RWPE2 (cell line): ENCODE measurements around the gene RBMX.
"Not testable (repeated sequence)": the region's sequence is repeated elsewhere in the genome, so short reads cannot be mapped to it uniquely, and the experiment has no call there.

Source experiments
- ATAC-seq: fragments of 200-7000 bp; cut with Tn5 transposase; 3 replicates; pipeline ENCODE4 v1.9.1; 2021; ENCODE audit warnings: low read depth
- DNase-seq: peaks from one replicate; pipeline ENCODE4 v3.0.0-alpha.2; 2020; ENCODE audit warnings: low spot score
- H3K27ac ChIP-seq: fragments of 450-650 bp; 2 replicates; pipeline ENCODE4 v1.5.1; 2017; ENCODE audit warnings: mild to moderate bottlenecking; ENCODE audit not compliant: poor library complexity, severe bottlenecking
- H3K27me3 ChIP-seq: fragments of 250-450 bp; sonication (Bioruptor Pico); 2 replicates; pipeline ENCODE4 v1.5.1; 2021; ENCODE audit warnings: mild to moderate bottlenecking, moderate library complexity; ENCODE audit not compliant: insufficient read depth, poor library complexity, severe bottlenecking
- H3K36me3 ChIP-seq: fragments of 250-450 bp; sonication (Bioruptor Pico); 2 replicates; pipeline ENCODE4 v1.5.1; 2020; ENCODE audit warnings: low read depth, mild to moderate bottlenecking, moderate library complexity
- H3K4me1 ChIP-seq: fragments of 250-450 bp; sonication (Bioruptor Pico); 2 replicates; pipeline ENCODE4 v1.5.1; 2021; ENCODE audit warnings: mild to moderate bottlenecking, moderate library complexity; ENCODE audit not compliant: insufficient read depth, poor library complexity, severe bottlenecking
- H3K4me3 ChIP-seq: fragments of 250-450 bp; sonication (Bioruptor Pico); 2 replicates; pipeline ENCODE4 v1.5.1; 2021; ENCODE audit warnings: mild to moderate bottlenecking, moderate library complexity; ENCODE audit not compliant: severe bottlenecking
- H3K9me3 ChIP-seq: fragments of 250-450 bp; sonication (Bioruptor Pico); 2 replicates; pipeline ENCODE4 v1.5.1; 2021; ENCODE audit warnings: mild to moderate bottlenecking, moderate library complexity; ENCODE audit not compliant: severe bottlenecking
- TF ChIP-seq, protein P1 (sequence below): fragments of 450-650 bp; IDR thresholded peaks from one replicate; pipeline ENCODE4 v1.5.1; 2017; ENCODE audit warnings: mild to moderate bottlenecking, moderate library complexity; ENCODE audit not compliant: poor library complexity, severe bottlenecking

Gene RBMX

DNA sequence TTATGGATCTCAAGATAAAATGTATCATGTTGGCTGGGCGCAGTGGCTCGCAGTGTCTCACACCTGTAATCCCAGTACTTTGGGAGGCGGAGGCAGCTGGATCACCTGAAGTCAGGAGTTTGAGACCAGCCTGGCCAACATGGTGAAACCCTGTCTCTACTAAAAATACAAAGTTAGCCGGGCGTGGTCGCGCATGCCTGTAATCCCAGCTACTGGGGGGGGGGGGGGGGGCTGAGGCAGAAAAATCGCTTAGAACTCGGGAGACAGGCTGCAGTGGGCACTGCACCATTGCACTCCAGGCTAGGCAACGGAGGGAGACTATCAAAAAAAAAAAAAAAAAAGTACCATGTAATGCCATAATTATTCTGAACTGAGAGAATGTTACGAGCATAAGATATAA is 2.1 kb downstream of the RBMX start:
- no peaks in the 10 kb centered on the region for H3K27me3 ChIP-seq
- H3K36me3 ChIP-seq, result peaks cover 62% of the 10 kb centered on the region
- no peak for ATAC-seq
- no peak overlapping the region for H3K27ac ChIP-seq
- TF ChIP-seq, protein P1, sequence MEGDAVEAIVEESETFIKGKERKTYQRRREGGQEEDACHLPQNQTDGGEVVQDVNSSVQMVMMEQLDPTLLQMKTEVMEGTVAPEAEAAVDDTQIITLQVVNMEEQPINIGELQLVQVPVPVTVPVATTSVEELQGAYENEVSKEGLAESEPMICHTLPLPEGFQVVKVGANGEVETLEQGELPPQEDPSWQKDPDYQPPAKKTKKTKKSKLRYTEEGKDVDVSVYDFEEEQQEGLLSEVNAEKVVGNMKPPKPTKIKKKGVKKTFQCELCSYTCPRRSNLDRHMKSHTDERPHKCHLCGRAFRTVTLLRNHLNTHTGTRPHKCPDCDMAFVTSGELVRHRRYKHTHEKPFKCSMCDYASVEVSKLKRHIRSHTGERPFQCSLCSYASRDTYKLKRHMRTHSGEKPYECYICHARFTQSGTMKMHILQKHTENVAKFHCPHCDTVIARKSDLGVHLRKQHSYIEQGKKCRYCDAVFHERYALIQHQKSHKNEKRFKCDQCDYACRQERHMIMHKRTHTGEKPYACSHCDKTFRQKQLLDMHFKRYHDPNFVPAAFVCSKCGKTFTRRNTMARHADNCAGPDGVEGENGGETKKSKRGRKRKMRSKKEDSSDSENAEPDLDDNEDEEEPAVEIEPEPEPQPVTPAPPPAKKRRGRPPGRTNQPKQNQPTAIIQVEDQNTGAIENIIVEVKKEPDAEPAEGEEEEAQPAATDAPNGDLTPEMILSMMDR, result no peak
- no peak for DNase-seq
- peak overlapping the region; percentile 77 for H3K4me3 ChIP-seq
- no peaks in the 10 kb centered on the region for H3K4me1 ChIP-seq
- no peaks in the 10 kb centered on the region for H3K9me3 ChIP-seq

DNA sequence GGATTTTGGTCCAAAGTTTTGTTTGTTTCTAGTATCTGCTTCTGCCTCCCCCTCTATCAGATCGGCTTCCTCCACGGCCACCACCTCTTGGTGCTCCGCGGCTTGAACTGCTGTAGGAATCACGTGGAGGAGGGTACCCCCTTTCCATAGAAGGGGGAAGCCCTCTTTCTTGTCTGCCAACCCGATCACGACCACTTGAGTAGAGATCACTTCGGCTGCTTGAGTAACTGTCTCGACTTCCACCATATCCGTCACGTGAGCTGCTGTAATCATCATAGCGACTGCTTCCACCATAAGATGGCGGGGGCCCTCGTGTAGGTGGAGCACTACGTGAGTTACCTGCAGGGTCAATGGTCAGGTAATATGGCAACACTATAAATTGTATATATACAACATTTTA is 6.4 kb downstream of the RBMX start:
- ATAC-seq, DNase-seq, H3K4me1 ChIP-seq, H3K9me3 ChIP-seq, H3K27me3 ChIP-seq, H3K27ac ChIP-seq, H3K4me3 ChIP-seq: not testable (repeated sequence)
- H3K36me3 ChIP-seq, result peaks cover 94% of the 10 kb centered on the region

DNA sequence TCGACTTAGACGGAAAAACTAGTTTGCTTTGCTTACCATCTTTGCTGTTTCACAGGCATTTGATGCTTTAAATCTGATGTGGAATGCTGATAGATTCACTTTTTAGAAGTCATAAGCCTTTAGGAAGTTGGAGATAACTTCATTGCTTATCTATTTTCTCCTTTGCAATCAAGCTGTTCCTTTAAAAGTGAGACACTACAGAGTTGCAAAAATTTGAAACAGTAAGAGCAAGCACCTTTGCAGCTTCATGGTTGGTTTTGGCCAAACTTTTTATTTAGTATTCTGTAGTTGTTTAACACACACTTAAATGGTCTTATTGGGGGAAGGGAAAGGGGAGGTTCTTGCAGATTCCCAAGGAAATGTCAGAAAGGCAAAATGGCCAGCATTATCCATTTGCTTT is 7.3 kb downstream of the RBMX start:
- not testable (repeated sequence) for H3K4me1 ChIP-seq, H3K9me3 ChIP-seq, ATAC-seq, DNase-seq, H3K4me3 ChIP-seq, H3K27me3 ChIP-seq, H3K27ac ChIP-seq
- H3K36me3 ChIP-seq, result peaks cover 96% of the 10 kb centered on the region

DNA sequence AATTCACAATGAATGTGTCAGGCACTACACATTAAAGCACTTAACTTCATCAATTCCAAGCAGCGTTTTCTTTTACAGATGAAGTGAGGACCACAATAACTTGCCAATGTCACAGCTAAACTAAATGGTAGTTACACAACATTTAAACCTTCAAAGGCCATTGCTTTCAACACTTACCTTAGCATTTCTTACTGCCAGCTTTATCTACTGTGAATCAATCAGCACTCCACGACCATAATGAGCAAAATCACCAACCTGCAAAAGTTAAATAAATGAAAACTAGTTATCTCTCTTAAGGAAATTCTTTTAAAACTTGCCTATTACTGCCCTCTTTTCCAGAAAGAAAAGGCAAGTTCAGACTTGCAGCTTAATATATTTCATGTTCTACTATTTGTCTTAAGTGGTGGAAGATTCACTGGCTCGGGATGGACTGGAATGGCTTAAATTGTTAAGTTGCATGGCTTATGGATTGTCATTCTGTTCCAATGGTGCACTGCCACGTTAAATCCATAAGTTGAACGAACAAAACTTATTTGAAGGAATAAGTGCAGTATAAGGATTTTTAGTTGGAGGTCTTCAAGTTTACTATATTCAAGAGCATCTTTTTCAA is 8.3 kb downstream of the RBMX start:
- H3K9me3 ChIP-seq, result no peaks in the 10 kb centered on the region
- ATAC-seq (no peak; the same call in 2 of the 3 replicates), DNase-seq (no peak)
- H3K36me3 ChIP-seq, result peaks cover 96% of the 10 kb centered on the region
- H3K4me3 ChIP-seq, result no peak overlapping the region
- H3K27me3 ChIP-seq, result no peaks in the 10 kb centered on the region
- TF ChIP-seq, protein P1, result no peak
- no peaks in the 10 kb centered on the region for H3K4me1 ChIP-seq
- no peak overlapping the region for H3K27ac ChIP-seq

DNA sequence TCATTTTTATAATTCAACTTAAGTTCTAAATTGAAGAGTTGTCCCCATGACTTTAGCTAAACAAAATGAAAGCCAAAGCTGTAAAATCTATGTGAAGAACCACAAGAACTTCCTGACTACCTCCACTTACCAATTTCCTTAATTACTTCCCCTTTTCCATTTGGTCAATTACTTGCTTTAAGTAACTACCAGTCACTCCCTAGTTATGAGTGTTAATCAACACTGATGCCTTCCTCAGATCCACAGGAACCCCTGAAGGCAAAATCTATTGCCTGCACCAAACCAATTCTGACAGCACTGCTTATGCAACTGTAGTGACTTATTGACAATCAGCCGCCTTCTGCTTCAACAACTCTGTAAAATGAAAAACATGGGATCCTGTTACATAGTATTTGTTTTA is 10.5 kb downstream of the RBMX start:
- Histone ChIP-seq H3K27ac (no peak overlapping the region), H3K9me3 (no peaks in the 10 kb centered on the region), H3K27me3 (no peaks in the 10 kb centered on the region), H3K4me3 (no peak overlapping the region), H3K36me3 (peaks cover 83% of the 10 kb centered on the region), H3K4me1 (no peaks in the 10 kb centered on the region)
- DNase-seq (no peak), ATAC-seq (no peak)
- TF ChIP-seq, protein P1, result no peak

DNA sequence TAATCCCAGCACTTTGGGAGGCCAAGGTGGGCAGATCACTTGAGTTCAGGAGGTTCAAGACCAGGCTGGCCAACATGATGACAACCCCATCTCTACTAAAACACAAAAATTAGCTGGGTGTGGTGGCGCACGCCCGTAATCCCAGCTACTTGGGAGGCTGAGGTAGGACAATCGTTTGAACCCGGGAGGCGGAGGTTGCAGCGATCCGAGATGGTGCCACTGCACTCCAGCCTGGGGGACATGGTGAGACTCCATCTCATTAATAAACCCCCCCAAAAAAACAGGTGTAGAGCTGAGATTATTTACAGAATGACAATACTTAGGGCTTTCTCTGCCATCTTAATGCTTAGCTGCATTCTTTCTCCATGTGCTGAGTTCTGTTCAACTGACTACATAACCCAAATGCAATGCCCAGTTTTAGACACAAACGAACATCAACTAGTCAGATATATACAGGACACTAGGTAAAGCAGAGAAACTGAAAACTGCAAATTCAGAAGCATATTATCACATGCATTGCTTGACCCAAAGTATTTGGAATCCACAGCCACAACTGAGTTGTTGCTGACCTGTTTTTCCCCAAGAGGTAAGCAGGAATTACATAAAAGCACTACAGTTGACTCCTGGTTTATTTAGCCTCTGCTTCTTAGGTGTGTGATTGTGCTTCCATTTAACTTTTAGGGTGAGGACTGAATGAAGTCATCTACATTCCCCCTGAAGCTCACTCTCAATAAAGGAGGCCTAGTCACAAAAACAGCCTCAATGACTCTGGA is 12.1 kb downstream of the RBMX start:
- no peaks in the 10 kb centered on the region for H3K9me3 ChIP-seq
- ATAC-seq (no peak), DNase-seq (no peak)
- no peaks in the 10 kb centered on the region for H3K4me1 ChIP-seq
- peaks cover 73% of the 10 kb centered on the region for H3K36me3 ChIP-seq
- TF ChIP-seq, protein P1, result no peak
- H3K4me3 ChIP-seq, result no peak overlapping the region
- H3K27me3 ChIP-seq, result no peaks in the 10 kb centered on the region
- no peak overlapping the region for H3K27ac ChIP-seq
